Fibroblast of gingiva (primary cell): ENCODE results near the gene RCOR1.

ENCODE experiments used
- DNase-seq: peaks from one replicate; pipeline ENCODE4 v3.0.0-alpha.2; 2011; ENCODE audit warnings: low read depth

Gene RCOR1

DNA sequence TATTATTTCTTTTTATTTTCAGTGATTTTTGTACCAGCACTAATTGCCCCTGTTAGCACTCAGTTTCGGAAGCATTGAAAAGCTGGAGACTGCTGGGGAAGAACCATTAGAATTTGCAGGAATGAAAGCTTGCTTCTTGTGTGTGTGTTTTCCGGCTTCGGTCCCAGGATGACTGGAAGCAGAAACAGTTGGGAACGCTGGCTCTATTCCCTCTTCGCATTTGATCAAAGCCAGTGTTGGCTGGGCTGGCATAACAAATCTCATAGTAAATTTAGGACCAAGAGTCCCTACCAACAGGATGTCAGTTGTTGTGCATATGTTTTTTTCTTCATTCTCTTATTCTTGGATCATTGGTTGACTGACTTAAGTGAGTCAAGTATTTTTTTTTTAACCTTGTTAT is 131.2 kb downstream of the RCOR1 start:
- no peak for DNase-seq

DNA sequence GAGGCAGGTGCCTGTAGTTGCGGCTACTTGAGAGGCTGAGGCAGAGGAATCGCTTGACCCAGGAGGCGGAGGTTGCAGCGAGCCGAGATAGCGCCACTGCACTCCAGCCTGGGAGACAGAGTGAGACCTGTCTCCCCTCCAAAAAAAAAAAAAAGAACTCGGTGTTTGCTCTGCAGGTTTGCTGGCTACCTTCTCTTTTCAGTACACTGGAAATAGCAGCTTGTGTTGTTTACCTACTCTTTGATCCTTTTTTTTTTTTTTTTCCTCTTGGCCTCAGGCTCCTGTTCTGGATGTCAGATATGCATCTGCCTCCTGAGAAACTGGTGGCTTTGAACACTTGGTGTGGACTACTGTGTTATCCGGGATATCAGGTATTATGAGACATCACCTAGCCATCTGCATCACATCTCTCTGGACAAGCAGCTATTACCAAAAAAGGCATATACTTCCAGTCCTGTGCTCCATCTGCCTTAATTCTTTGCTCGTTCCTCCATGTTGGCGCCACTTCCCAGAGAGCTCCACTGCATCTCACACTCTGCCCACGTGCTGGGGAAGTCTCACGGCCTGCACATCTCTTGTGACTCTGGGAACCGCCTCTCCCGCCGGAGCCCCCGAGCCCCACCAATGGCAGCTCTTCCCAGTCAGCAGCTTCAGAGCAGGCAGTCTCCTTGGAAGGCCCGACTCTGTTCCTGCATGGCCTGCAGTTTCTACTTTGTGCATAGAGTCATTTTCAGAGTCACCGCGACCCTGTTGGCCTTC is 133.9 kb downstream of the RCOR1 start:
- DNase-seq, result no peak

DNA sequence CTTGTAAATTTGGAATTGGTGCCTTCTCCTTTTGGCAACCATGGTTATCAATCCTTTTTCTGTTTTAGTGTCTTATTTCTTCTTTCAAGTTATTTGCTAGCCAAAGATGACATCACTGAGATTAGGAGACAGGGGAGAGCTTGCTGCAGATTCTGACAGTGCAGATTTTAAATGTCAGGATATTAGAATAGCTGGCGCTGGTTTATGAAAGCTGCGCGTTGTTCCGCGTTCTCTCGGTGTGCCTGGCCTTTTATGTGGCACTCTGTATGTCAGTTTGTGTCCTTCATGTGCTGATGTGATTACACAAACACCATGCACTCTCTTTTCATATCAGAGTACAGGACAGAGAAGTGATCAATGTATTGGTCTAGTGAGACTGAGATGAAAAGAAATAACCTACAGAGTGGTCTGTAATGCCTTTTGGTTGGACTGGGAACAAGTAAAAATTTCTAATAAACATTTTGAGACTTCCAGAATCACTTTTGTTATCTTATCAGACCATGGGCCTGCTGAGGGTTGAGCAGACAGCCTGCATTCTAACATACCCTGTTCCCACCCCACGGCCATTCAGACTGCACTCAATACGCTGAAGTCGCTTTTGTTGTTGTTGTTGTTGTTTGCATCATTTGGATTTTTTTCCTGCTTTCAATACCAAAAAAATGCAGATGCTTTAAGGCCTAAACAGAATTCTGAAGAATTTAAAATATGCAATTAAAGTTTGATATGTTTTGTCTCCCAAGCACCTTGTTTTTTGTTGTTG is 135.1 kb downstream of the RCOR1 start:
- no peak for DNase-seq

DNA sequence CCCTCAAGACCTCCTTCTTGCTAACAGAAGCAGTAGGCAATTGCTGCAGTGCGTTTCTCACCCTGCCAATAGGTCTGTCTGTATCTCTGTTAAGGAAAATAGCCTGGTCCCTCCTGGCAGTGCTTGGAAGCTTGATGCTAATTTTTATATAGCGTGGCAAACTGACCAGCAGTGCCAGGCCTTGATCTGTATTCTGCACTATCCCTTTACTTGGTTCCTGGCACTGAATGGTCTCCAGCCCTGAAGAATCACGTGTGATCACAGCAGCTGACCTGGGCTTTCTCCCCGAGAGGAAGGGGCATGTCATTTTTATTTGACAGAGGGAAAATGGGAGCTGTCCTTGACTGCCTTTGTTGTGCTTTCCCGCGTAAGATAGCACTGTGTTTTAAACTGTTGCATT is 136.1 kb downstream of the RCOR1 start:
- no peak for DNase-seq

DNA sequence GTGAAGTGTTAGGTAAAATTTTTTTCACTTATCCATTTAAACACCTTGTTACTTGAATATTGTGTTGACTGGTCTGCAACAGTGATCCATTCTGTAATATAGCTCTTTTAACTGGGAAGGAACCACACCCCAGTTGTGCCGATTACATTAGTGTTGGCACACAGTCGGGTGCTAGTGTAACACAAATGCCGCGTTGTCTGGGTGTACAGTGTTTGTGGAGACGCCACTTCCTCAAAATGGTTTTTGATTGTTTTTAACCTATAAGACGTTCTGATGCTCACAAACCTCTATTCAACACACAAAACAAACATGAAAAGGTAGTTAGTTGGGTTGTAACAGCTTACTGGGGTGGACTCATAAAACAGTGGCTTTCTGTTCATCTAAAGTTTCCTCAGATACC is 136.8 kb downstream of the RCOR1 start:
- no peak for DNase-seq

DNA sequence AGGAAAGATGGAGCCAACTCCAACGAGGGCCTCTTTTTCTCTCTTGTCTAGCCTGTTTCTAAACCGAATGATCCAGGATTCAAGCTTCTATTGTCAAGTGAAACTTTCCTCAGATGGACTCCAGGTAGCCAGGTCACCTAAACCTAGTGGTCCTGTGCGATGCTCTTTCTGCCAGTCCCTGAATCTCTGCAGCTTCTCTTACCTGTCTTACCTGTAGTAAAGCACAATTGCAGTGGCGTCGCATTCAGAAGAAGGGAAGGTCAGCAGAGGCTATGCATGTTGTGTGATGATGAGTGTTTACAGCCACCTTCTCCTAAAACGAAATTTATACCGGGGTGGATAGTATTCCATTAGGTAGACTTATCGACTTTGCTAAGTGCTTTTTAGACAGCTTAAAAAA is 137.4 kb downstream of the RCOR1 start:
- no peak for DNase-seq

DNA sequence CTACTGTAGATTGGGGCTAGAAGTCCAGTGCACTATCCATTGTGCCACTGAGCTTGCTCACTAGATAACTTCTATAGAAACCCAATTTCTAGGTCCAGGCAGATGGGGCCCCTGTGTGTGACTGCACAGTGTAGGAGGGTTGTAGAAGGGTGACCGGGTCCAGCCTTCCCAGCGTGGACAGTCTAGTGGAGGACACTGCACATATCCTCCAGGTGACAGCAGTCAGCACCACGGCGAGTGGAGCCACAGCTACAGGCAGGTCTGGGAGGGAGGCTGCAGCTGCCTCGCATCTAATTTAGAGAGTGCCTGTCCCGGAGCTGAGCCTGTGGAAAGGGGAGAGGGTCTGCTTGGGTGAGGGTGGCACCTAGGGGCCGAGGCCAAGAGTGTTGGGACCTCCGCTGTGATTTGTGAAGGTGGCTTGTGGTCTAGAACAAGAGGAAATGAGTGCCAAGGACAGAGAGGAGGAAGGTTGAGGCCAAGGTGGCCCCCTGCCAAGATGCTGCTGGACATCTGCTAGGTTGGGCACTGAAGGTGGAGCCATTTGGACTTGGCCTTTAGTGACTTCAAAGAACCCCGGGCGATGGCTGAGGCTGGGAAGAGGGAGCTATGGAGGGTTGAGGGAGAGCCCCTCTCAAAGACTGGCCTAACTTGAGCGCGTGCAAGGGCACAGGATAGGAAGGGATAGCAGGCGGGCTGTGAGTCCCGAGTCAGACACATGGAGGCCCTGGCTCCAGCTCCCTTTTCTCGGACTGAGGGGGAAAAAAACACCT is 138.8 kb downstream of the RCOR1 start:
- DNase-seq, result no peak

DNA sequence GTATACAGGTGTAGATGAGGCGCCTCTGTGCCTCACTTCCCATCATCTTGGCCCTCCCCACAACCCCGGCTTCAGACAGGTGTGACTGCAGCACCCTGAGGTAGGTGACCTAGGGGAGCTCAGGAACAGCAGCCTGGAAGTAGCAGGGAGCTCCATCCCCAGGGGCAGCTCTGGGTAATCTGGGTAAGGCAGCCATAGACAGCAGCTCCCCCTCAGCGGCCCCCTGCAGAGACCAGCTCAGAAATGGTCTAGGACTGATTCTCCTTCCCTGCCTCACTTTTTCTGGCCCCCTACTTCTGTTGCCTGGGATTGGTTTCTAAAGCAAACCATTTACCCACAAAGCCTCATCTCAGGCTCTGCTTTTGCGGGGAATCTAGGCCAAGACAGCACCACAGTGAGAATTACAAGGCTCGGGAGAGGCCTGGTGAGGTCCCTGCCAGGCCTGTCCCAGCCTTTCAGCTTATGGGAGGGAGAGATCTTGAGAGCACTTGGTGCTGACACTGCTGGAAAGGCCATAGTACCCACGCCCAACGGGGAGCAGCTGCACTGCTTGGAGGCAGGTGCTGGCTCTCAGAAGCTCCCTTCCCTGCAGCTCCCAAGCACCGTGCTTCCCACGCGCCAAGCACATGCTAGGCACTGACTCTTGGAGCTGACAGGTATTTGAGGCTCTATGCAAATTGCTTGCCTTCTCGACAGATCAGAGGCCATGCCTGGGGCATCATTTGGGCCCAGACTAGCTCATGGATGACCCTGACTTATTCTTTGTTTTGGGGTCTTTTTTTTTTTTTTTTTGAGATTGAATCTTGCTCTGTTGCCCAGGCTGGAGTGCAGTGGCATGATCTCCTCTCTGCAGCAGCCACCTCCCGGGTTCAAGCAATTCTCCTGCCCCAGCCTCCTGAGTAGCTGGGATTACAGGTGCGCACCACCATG is 139.7 kb downstream of the RCOR1 start:
- no peak for DNase-seq

DNA sequence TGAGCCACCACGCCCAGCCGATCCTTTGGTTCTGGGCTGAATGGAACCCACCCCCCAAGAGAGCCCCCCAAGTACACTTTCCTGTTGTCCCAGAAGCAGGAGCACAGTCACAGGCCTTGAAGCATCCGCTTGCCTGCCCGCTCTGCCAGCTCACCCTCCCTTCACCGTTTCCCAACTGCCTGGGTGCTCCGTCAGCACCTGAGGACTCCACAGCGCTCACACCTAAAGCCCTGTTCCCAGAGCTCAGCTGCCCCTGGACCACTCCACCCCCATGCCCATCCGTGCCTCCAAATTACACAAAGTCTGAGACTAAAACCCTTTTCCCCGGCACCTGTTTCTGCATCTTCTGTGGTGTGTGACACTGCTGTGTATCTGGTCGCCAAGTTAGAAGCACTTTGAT is 140.5 kb downstream of the RCOR1 start:
- DNase-seq, result no peak

DNA sequence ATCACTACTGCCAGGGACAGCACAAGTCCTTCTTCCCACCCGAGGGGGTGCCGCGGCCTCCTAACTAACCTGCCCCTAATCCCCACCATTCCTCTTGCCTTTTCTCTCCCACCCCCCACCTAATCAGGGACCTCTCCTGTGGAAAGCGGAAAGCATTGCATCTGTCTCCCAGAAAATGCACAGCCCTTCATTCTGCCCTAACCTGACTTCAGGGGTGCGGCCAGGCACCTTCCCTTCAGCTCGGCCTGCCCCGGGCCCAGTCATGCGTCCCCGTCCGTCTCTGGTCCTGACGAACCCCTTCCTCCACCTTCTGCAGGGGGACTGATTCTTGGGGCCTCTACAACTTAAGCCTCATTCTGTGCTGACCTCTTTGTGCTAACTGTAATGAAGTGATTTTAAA is 140.9 kb downstream of the RCOR1 start:
- no peak for DNase-seq

DNA sequence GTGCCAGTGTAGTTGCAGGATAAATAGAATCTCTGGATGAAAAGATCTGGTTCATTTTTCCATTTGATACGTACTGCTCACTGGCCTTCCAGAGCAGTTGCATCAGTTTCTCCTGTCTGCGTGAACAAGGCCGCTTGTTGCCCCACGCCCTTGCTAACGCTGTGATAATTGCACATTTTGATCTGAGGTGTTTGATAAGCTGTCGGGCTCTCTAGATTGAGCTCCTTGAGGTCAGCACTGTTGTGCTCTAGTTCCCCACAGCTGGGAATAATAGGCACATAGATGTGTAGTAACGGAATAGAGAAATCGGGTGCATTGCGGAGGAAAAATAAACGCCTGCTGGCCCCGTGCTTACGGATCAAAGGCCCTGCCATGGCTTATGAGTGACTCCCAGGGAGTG is 142.0 kb downstream of the RCOR1 start:
- DNase-seq, result no peak

DNA sequence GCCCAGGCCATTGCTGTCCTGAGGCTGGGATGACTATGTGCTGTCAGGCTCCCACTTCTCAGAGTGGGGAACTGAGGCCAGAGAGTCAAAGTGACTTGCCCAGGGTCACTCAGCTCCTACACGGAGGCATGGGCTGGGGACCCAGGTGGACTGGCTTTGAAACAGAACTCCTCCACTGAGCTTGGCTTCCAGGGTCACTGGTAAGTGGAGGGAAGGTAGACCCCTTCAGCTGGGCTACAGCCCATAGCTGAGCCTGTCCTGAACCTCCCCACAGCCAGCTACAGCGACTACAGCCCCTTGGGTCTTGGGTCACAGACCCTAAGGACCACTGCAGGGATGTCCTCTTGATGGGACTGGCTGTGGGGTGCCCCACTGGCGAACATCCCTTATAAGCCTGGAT is 144.5 kb downstream of the RCOR1 start:
- no peak for DNase-seq

DNA sequence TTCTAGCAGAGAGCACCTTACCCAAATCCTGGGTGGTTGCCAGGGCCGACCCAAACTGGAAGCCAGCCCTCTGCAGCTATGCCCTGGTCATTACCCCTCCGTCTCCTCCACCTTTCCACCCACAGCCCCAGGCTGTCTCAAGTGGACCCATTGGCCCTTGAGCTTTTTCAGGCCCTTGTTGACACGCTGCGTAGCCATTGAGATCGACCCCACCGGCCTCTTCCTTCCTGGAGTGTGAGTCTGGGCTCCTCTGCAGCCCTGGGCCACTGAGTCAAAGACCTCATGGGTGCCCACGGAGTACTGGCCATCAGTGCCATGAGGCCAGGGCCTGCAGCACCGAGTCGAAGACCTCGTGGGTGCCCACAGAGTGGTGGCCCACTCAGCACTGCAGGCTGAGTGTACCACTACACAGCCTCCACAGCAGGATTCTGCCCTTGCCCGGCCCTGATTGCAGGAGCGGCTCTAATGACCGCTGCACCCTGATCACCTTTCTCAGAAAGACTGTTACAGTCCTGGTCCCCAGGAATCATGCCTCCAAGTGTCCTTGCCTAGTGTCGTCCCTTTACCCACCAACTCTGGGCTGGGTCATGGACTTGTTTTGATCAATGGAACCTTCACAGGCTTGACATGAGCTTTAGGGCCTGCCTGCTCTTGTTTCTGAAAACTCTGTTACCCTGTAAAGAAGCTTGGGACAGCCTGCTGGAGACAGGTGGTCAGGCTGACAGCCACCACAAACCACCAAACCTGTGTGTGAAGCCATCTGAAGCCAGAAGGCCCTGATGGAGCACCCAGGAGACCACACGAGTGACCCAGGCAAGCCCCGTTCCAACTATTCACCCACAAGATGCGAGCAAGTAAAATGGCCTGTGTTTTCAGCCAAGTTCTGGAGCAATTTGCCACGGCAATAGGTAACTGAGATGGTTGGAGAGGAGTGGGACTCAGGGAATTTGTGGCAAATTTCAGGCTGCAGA is 145.2 kb downstream of the RCOR1 start:
- DNase-seq, result no peak

DNA sequence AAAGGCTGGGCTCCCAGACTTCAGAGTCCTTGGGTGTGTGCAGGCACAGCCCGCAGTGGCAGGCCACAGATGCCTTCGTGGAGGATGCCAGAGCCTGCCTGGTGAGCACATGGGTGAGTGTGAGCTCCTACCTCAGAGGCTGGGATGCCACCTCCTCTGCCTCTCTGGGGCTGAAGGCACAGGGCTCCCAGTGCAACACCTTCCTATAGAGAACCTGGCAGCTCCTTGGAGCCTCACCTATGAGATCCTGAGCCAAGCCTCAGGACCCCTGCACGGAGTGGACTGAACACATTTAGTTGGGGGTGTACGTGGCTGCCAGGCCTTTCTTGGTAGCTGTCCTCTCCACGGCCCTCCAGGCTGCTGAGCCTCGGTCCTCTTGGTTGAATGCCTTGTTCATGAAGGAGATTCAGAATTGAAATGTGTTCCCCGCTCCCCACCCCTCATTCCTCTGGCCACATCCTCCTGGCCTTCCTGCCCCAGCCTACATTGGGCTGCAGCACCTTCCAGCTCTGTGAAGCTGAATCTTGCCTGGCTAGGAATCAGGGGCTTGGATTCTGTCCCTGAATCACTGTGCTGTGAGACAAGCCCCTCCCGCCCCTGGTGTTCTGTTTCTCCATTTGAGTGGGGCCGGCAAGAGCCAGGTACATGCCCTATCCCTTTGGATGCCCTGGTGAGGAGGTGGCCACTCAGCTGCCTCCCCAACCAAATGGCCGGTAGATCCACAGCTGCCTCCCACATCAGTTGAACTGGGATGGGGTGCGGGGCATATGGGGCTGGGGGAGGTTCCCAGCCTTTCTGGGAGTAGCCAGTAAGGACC is 146.1 kb downstream of the RCOR1 start:
- no peak for DNase-seq

DNA sequence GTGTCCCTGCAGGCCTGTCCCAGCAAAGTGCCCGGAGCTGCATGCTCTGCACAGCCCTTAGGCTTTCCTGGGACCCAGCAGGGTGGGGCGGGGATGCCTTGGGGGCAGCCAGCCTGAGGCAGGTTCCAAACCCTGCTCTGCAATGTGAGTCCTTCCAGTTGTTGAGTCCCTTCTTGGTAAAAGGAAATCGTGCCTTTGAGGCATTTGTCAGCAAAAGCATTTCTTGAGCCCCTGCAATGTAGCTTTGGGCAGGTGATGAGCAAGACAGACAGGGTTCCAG is 146.7 kb downstream of the RCOR1 start:
- no peak for DNase-seq

DNA sequence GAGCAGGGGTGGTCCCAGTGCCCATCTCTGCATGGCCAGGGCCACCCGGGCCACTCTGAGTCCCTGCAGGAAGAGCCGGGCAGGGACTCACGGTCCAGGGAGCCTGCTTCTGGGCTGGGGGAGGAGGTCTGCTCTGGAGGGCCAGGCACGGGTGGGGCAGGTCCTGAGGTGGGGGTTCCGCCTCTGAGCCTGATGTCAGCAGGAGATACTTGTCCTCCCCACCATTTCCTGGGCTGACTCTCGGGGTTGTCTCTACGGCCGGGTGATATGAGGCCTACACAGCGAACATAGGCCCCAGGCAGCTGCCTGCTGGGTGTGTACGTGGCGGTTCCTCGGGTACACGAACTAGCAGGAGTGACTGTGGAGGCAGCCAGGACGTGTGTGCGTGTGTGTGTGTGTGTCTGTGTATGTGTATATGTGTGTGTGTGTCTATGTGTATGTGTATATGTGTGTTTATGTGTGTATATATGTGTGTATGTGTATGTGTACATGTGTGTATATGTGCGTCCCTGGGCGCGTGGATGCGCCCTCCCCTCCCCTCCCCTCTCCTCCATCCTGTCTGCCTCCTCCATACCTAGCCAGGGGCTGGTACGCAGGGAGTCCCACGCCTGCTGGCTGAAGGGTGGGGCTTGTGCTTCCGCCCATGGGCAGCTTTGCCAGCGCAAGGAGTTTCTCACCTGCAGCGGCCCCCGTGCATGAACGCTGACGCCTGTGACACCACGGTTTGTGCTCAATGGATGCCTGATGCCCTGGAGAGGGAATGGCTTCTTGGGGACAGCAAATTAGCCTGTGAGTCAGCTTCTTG is 154.4 kb downstream of the RCOR1 start:
- no peak for DNase-seq

DNA sequence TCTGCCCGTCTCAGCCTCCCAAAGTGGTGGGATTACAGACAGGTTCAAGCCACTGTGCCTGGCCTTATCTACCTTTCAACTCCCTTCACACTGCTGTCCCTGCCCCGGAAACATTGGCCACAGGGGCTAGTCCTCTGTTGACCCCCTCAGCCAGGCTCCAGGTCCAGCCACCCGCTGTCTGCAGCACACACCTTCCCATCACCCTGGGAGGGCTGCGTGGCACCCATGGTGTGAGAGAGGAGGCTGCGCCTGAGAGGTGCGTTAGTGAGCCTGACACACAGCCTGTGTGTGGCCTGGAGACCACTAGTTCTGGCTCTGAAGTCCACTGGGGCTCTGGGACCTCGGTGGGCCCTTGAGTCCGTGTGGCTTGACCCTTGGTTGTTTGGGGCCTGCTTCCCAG is 156.4 kb downstream of the RCOR1 start:
- no peak for DNase-seq

DNA sequence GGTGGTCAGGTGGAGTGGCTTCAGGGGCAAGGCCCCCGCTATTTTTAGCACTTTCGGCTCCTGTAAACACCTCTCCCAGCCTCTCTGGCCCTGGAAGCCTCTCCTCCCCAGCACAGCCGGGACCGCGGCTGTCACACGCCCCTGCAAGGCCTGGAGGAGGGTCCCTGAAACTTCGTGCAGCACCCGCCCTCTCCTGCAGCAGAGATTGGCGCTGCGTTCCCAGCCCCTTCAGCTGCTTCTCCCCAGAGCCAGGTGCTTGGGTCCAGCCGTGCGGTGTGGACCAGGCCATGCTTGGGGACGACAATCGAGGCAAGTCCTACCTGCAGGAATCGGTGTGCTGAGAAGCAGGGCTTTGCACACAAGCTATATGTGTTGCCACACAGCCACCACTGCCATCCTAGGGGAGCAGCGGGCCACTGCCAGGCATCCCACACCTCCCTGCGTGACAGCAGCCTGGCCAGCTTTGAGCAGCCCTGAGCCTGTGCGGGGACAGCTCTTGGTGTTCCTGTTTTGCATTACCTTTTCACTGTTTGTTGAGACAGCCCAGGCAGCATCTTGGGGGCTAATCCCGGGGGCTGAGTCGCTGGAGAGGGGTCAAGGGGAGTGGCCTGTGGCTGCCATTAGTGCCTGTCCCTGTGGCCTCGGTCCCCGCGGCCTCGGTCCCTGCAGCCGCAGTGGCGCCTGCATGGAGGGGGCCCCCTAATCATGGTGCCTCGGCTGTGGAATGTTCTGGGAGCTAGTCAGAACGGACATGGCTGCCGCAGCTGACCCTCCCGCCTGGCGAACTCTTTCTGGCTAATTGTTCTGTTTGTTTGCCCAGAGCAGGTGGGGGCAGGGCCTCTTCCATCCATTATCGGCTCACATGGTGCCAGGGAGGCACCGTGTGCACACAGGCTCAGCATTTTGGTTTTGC is 157.2 kb downstream of the RCOR1 start:
- no peak for DNase-seq
